ENCODE measurements around the gene IL18RAP.

GRCh38 chr2:102478686-102479470 is 55.9 kb downstream of the IL18RAP start:
- TF ChIP-seq, protein P1, sequence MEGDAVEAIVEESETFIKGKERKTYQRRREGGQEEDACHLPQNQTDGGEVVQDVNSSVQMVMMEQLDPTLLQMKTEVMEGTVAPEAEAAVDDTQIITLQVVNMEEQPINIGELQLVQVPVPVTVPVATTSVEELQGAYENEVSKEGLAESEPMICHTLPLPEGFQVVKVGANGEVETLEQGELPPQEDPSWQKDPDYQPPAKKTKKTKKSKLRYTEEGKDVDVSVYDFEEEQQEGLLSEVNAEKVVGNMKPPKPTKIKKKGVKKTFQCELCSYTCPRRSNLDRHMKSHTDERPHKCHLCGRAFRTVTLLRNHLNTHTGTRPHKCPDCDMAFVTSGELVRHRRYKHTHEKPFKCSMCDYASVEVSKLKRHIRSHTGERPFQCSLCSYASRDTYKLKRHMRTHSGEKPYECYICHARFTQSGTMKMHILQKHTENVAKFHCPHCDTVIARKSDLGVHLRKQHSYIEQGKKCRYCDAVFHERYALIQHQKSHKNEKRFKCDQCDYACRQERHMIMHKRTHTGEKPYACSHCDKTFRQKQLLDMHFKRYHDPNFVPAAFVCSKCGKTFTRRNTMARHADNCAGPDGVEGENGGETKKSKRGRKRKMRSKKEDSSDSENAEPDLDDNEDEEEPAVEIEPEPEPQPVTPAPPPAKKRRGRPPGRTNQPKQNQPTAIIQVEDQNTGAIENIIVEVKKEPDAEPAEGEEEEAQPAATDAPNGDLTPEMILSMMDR (IDR thresholded peaks at IDR 0.05) = no peak
- TF ChIP-seq EZH2 (IDR thresholded peaks at IDR 0.05; ENCODE audit: borderline replicate concordance, insufficient read depth, low read depth, low read length, poor library complexity, severe bottlenecking) = no peak

All from B cell (primary cell).